Transverse colon (tissue), 4 donors: ENCODE results near the gene TBC1D22B. TPM values are rescaled to one million over a fixed set of nuclear protein-coding genes. Genes with fewer than 3 reads are reported as not detected.

Source experiments
- DNase-seq: peaks from one replicate; pipeline ENCODE4 v3.0.0-alpha.2; 2019
- H3K27ac ChIP-seq, 4 donors: fragments of 200-600 bp; sonication (generic); 2 replicates each; pipeline ENCODE4 v1.5.1; 2016 to 2018; ENCODE audit warnings: inconsistent platforms in 4 of 4
- H3K27me3 ChIP-seq: fragments of 200-600 bp; sonication (generic); 2 replicates; pipeline ENCODE4 v1.5.1; 2017; ENCODE audit warnings: inconsistent platforms
- H3K36me3 ChIP-seq, 4 donors: fragments of 200-600 bp; sonication (generic); 2 replicates each; pipeline ENCODE4 v1.5.1; 2017 to 2019; ENCODE audit warnings: inconsistent platforms in 4 of 4
- H3K4me1 ChIP-seq, 4 donors: fragments of 200-600 bp; sonication (generic); 2 replicates each; pipeline ENCODE4 v1.5.1; 2017 to 2020; ENCODE audit warnings: inconsistent platforms in 4 of 4
- H3K4me3 ChIP-seq, 4 donors: fragments of 200-600 bp; sonication (generic); 1 replicate in 1 of 4; 2 replicates in 3 of 4; pipeline versions ENCODE4 v1.5.1 to v1.6.1; 2017 to 2019; ENCODE audit warnings: inconsistent platforms in 4 of 4
- H3K9me3 ChIP-seq, 2 donors: fragments of 200-600 bp; sonication (generic); 2 replicates each; pipeline ENCODE4 v1.5.1; 2017 to 2019; ENCODE audit warnings: inconsistent platforms in 2 of 2
- CTCF ChIP-seq, 5 experiments: fragments of 200-600 bp in 3 of 5; fragments of 450-650 bp in 2 of 5; sonication (generic) in 3 of 5; IDR thresholded peaks; 1 replicate in 2 of 5; 2 replicates in 3 of 5; pipeline ENCODE4 v1.5.1; 2016 to 2017; ENCODE audit warnings: antibody characterized with exemption in 5 of 5, inconsistent platforms in 3 of 5, mild to moderate bottlenecking in 2 of 5, moderate library complexity in 1 of 5
- EP300 ChIP-seq: sonication (generic); formaldehyde crosslinking; IDR thresholded peaks from one replicate; pipeline ENCODE4 v1.6.1; 2017; ENCODE audit warnings: antibody characterized with exemption, low read depth
- POLR2A ChIP-seq: fragments of 450-650 bp; IDR thresholded peaks from one replicate; pipeline ENCODE4 v1.6.1; 2016; ENCODE audit warnings: antibody characterized with exemption, mild to moderate bottlenecking, moderate library complexity
- POLR2AphosphoS5 ChIP-seq, 3 donors: sonication (generic); formaldehyde crosslinking; IDR thresholded peaks; one replicate each; pipeline ENCODE4 v1.6.1; 2016; ENCODE audit warnings: antibody characterized with exemption in 3 of 3
- WGBS, 2 donors: methylation state at CpG; one replicate each; pipeline ENCODE4 v1.1.5; 2018; ENCODE audit warnings: low coverage in 1 of 2; 5-methylcytosine and 5-hydroxymethylcytosine counted together
- in situ Hi-C, 4 donors: fragments of 200-750 bp; cut with MboI; loops; one replicate each; pipeline versions ENCODE4 v1.15.0 to v1.15.1; 2017; ENCODE audit warnings: low sequenced_read_pairs in 3 of 4, low pct_ligation_motif_present in 1 of 4, low pct_unique_long_range_greater_than_20kb in 1 of 4
- intact Hi-C: fragments of 100-400 bp; cut with DNase I; formaldehyde crosslinking; loops from one replicate; pipeline ENCODE4 v1.15.1; 2023; ENCODE audit warnings: low total_unique reads
- total RNA-seq, 4 donors: library from RNA; depleted of rRNA; stranded (reverse); fragments of >200 nt; gene quantifications; one replicate each; pipeline ENCODE4 v1.1.0, GENCODE V29; 2016

The TBC1D22B gene
- total RNA-seq, 4 donors from 2014 or later: 9.0 to 15.7 (median 12.6) TPM

GRCh38 chr6:37316071-37316470 lies 58.5 kb downstream of the TBC1D22B start:
- Histone ChIP-seq H3K36me3 (peaks cover 0 to 36% (median 17%) of the 10 kb centered on the region in 4 donors), H3K27me3 (no peaks in the 10 kb centered on the region), H3K4me3 (no peak overlapping the region), H3K4me1 (no peaks in the 10 kb centered on the region), H3K27ac (no peak overlapping the region), H3K9me3 (no peaks in the 10 kb centered on the region)
- DNase-seq: no peak
- in situ Hi-C loops: no loop called here
- 95% methylated on average over 7 of the region's 7 CpGs; no CpG with 5 or more reads in 1 of the 2 donors for WGBS, 2 donors
- TF ChIP-seq POLR2A (no peak), CTCF (IDR thresholded peaks at IDR 0.05) (no peak), POLR2AphosphoS5 (IDR thresholded peaks at IDR 0.05) (no peak), EP300 (no peak)
- intact Hi-C loops: no loop called here

GRCh38 chr6:37317312-37318038 lies 59.9 kb downstream of the TBC1D22B start:
- in situ Hi-C loops: no loop called here
- 89 to 90% methylated on average over 4 to 5 of the region's 5 CpGs for WGBS, 2 donors

GRCh38 chr6:37319156-37319555 lies 61.6 kb downstream of the TBC1D22B start:
- intact Hi-C loops: no loop called here

More at GRCh38 chr6:37317312-37318038, 59.9 kb downstream of the TBC1D22B start:
- no peaks in the 10 kb centered on the region for H3K9me3 ChIP-seq
- no peak for TF ChIP-seq POLR2A
- no peak for TF ChIP-seq CTCF (IDR thresholded peaks at IDR 0.05)
- no peak for TF ChIP-seq POLR2AphosphoS5 (IDR thresholded peaks at IDR 0.05)
- TF ChIP-seq EP300: no peak
- H3K27me3 ChIP-seq: no peaks in the 10 kb centered on the region
- no peak overlapping the region for H3K4me3 ChIP-seq
- peaks cover 0 to 36% (median 17%) of the 10 kb centered on the region in 4 donors for H3K36me3 ChIP-seq
- H3K4me1 ChIP-seq: no peaks in the 10 kb centered on the region
- no peak overlapping the region for H3K27ac ChIP-seq
- intact Hi-C loops: no loop called here
- DNase-seq: no peak

More at GRCh38 chr6:37319156-37319555, 61.6 kb downstream of the TBC1D22B start:
- Histone ChIP-seq H3K4me1 (peaks cover 4 to 10% (median 6%) of the 10 kb centered on the region in 4 donors), H3K9me3 (no peaks in the 10 kb centered on the region), H3K4me3 (no peak overlapping the region), H3K36me3 (peaks cover 0 to 26% (median 11%) of the 10 kb centered on the region in 4 donors), H3K27ac (no peak overlapping the region), H3K27me3 (no peaks in the 10 kb centered on the region)
- 94 to 100% methylated on average over 1 to 3 of the region's 3 CpGs for WGBS, 2 donors
- TF ChIP-seq CTCF (IDR thresholded peaks at IDR 0.05): no peak
- no peak for TF ChIP-seq POLR2AphosphoS5 (IDR thresholded peaks at IDR 0.05)
- TF ChIP-seq POLR2A: no peak
- no peak for TF ChIP-seq EP300
- in situ Hi-C loops: no loop called here
- DNase-seq: no peak
